Ovary (tissue), 9 donors: Measurements from ENCODE around the gene TNS1. TPM values are rescaled to one million over a fixed set of nuclear protein-coding genes. Genes with fewer than 3 reads are reported as not detected.
A peak's percentile ranks its signal among the peaks of the same experiment; 100 is the strongest.

ENCODE experiments used
- DNase-seq, 5 donors: peaks; one replicate each; pipeline ENCODE4 v3.0.0-alpha.2; 2019 to 2020
- H3K27ac ChIP-seq, 2 donors: fragments of 200-600 bp; one replicate each; pipeline versions ENCODE4 v1.5.1 to v1.8.0; 2019 to 2022
- H3K27me3 ChIP-seq: fragments of 200-600 bp; one replicate; pipeline ENCODE4 v1.8.0; 2022
- H3K36me3 ChIP-seq: fragments of 200-600 bp; sonication (generic); one replicate; pipeline ENCODE4 v1.5.1; 2019
- H3K4me1 ChIP-seq: one replicate; pipeline ENCODE4 v1.8.1; 2013; ENCODE audit warnings: mild to moderate bottlenecking, moderate library complexity; ENCODE audit not compliant: insufficient read depth
- H3K4me3 ChIP-seq: fragments of 200-600 bp; sonication (generic); one replicate; pipeline ENCODE4 v1.5.1; 2017
- H3K9me3 ChIP-seq, 2 donors: fragments of 200-600 bp in 1 of 2; sonication (generic) in 1 of 2; one replicate each; pipeline versions ENCODE4 v1.5.1 to v1.8.1; 2013 to 2019; ENCODE audit warnings: mild to moderate bottlenecking in 1 of 2, moderate library complexity in 1 of 2
- CTCF ChIP-seq, 3 donors: fragments of 450-650 bp in 2 of 3; fragments of 200-600 bp in 1 of 3; IDR thresholded peaks; one replicate each; pipeline versions ENCODE4 v1.5.1 to v1.8.0; 2016 to 2022; ENCODE audit warnings: antibody characterized with exemption in 3 of 3, mild to moderate bottlenecking in 1 of 3
- EP300 ChIP-seq: sonication (generic); formaldehyde crosslinking; IDR thresholded peaks from one replicate; pipeline ENCODE4 v1.6.1; 2017; ENCODE audit warnings: antibody characterized with exemption
- POLR2A ChIP-seq: fragments of 450-650 bp; IDR thresholded peaks from one replicate; pipeline ENCODE4 v1.6.1; 2017; ENCODE audit warnings: antibody characterized with exemption, mild to moderate bottlenecking, moderate library complexity
- WGBS, 3 donors: extraction: QIAGEN DNeasy Blood & Tissue Kit in 1 of 3; methylation state at CpG; one replicate each; pipeline versions ENCODE4 v1.1.5 to v1.1.7; 2013 to 2017; 5-methylcytosine and 5-hydroxymethylcytosine counted together
- intact Hi-C, 4 donors: fragments of 100-400 bp; cut with DNase I; formaldehyde crosslinking; loops; one replicate each; pipeline versions ENCODE4 v1.11.0 to v1.15.1; 2022 to 2023
- polyA plus RNA-seq, 2 donors: library from polyadenylated mRNA; stranded (reverse); fragments of 200-250 nt in 1 of 2; fragments of 350-450 nt in 1 of 2; fragmentation: Illumina TruSeq in 1 of 2; extraction: RNeasy Lipid Tissue Mini Kit (QIAGEN cat#74804) in 1 of 2; gene quantifications; one replicate each; pipeline ENCODE4 v1.2.3, GENCODE V29; 2013 to 2014
- total RNA-seq, 7 donors: library from RNA; depleted of rRNA in 2 of 7; stranded (reverse); fragments of >200 nt in 2 of 7; fragmentation: NEBNext Ultra II Directional in 3 of 7; extraction: Animal tissue kit (Norgen Biotek cat#: 25700) in 3 of 7; gene quantifications; one replicate each; pipeline versions ENCODE4 v1.1.0 to v1.2.4, GENCODE V29; 2016 to 2023
- donor health status: DM: no; HTN: no; CAD: no; lungs with moderate emphysema.
- donor health status: DM: no; HTN: no; CAD: no.
- donor health status: Bipolar disorder and iron deficiency.
- donor health status: DM: yes; HTN: yes; CAD: no.
- donor health status: DM: no; HTN: no; CAD: no.
- donor health status: DM: yes; HTN: yes; CAD: no.

Gene TNS1
- total and polyA plus RNA-seq, 9 donors = 140 to 568 (median 356) TPM

GRCh38 chr2:217873371-217873770, 129.4 kb downstream of the TNS1 start:
- intact Hi-C loops = no loop called here
- no peak for TF ChIP-seq POLR2A
- no peaks in the 10 kb centered on the region for H3K9me3 ChIP-seq
- H3K4me1 ChIP-seq = peaks cover 7% of the 10 kb centered on the region
- H3K4me3 ChIP-seq = no peak overlapping the region
- no peaks in the 10 kb centered on the region for H3K36me3 ChIP-seq
- 91 to 94% (median 92%) methylated on average over 8 of the region's 8 CpGs for WGBS, 3 donors
- no peak for DNase-seq
- H3K27ac ChIP-seq = no peak overlapping the region
- no peaks in the 10 kb centered on the region for H3K27me3 ChIP-seq

GRCh38 chr2:217872319-217872718, 130.5 kb downstream of the TNS1 start:
- peaks cover 7% of the 10 kb centered on the region for H3K4me1 ChIP-seq
- no peaks in the 10 kb centered on the region for H3K27me3 ChIP-seq
- H3K27ac ChIP-seq = no peak overlapping the region
- H3K9me3 ChIP-seq = no peaks in the 10 kb centered on the region
- no peak overlapping the region for H3K4me3 ChIP-seq
- no peaks in the 10 kb centered on the region for H3K36me3 ChIP-seq
- no peak for DNase-seq
- intact Hi-C loops = no loop called here
- 61 to 81% (median 68%) methylated on average over 2 of the region's 2 CpGs for WGBS, 3 donors
- TF ChIP-seq EP300 (no peak), POLR2A (no peak), CTCF (IDR thresholded peaks at IDR 0.05) (no peak)

- WGBS, 3 donors = 63 to 72% (median 64%) methylated on average over 13 of the region's 13 CpGs
- H3K27me3 ChIP-seq = no peaks in the 10 kb centered on the region
- H3K4me1 ChIP-seq = peaks cover 7% of the 10 kb centered on the region
- peak overlapping the region in 1 of 2 donors; percentile 35 for H3K27ac ChIP-seq
- no peak for TF ChIP-seq POLR2A
- no peak for TF ChIP-seq EP300
- no peak for TF ChIP-seq CTCF (IDR thresholded peaks at IDR 0.05)
- no peak for DNase-seq
- no peaks in the 10 kb centered on the region for H3K36me3 ChIP-seq
- H3K9me3 ChIP-seq = no peaks in the 10 kb centered on the region
- H3K4me3 ChIP-seq = no peak overlapping the region
- intact Hi-C loops = no loop called here
Measured at GRCh38 chr2:217870528-217871011, 132.2 kb downstream of the TNS1 start.

GRCh38 chr2:217868911-217869334, 133.9 kb downstream of the TNS1 start:
- DNase-seq = peak in 1 of 5 donors; percentile 41
- intact Hi-C loops = no loop called here
- no peaks in the 10 kb centered on the region for H3K36me3 ChIP-seq

More at GRCh38 chr2:217868911-217869334, 133.9 kb downstream of the TNS1 start:
- Histone ChIP-seq H3K4me3 (no peak overlapping the region), H3K27me3 (no peaks in the 10 kb centered on the region), H3K9me3 (no peaks in the 10 kb centered on the region), H3K27ac (peak overlapping the region in 1 of 2 donors; percentile 46), H3K4me1 (peaks cover 4% of the 10 kb centered on the region)
- WGBS, 3 donors = 34 to 56% (median 35%) methylated on average over 3 of the region's 3 CpGs
- TF ChIP-seq POLR2A (no peak), CTCF (IDR thresholded peaks at IDR 0.05) (no peak), EP300 (no peak)
